GM12865 (cell line): ENCODE results near the gene NDFIP1.

Source experiments
- DNase-seq: peaks from one replicate; pipeline ENCODE4 v3.0.0; 2010; ENCODE audit warnings: low read depth
- H3K4me3 ChIP-seq: 2 replicates; pipeline ENCODE4 v1.5.1; 2011; ENCODE audit warnings: mild to moderate bottlenecking, low read depth, low read length, control low read depth
- CTCF ChIP-seq: IDR thresholded peaks from 2 replicates; pipeline ENCODE4 v1.5.1; 2011; ENCODE audit warnings: low read length, control low read depth, low read depth, inconsistent platforms; ENCODE audit not compliant: insufficient read depth; ENCODE audit errors: missing control alignments

NDFIP1 gene

GRCh38 chr5:142125378-142125777 is 16.8 kb downstream of the NDFIP1 start:
- no peak overlapping the region for H3K4me3 ChIP-seq
- TF ChIP-seq CTCF, result no peak
- no peak for DNase-seq

GRCh38 chr5:142125963-142126362 is 17.4 kb downstream of the NDFIP1 start:
- TF ChIP-seq CTCF, result no peak
- H3K4me3 ChIP-seq, result no peak overlapping the region
- DNase-seq, result no peak

- no peak overlapping the region for H3K4me3 ChIP-seq
- DNase-seq, result no peak
- no peak for TF ChIP-seq CTCF
Measured at GRCh38 chr5:142128675-142129208, 20.2 kb downstream of the NDFIP1 start.

GRCh38 chr5:142129446-142130066 is 21.0 kb downstream of the NDFIP1 start:
- DNase-seq, result no peak
- H3K4me3 ChIP-seq, result no peak overlapping the region
- TF ChIP-seq CTCF, result no peak

- no peak for TF ChIP-seq CTCF
- no peak for DNase-seq
- no peak overlapping the region for H3K4me3 ChIP-seq
Measured at GRCh38 chr5:142131394-142131793, 22.8 kb downstream of the NDFIP1 start.

- DNase-seq, result no peak
Measured at GRCh38 chr5:142132916-142133315, 24.3 kb downstream of the NDFIP1 start.

More at GRCh38 chr5:142132916-142133315, 24.3 kb downstream of the NDFIP1 start:
- no peak for TF ChIP-seq CTCF
- H3K4me3 ChIP-seq, result no peak overlapping the region
